Measurements from ENCODE around the gene SMG9.
"Not testable (repeated sequence)": the region's sequence is repeated elsewhere in the genome, so short reads cannot be mapped to it uniquely, and the experiment has no call there.

The SMG9 gene

GRCh38 chr19:43692877-43693276 lies 61.9 kb downstream of the SMG9 start:
- no peak for DNase-seq (ENCODE audit: low read depth in 2 of 2)

DNA sequence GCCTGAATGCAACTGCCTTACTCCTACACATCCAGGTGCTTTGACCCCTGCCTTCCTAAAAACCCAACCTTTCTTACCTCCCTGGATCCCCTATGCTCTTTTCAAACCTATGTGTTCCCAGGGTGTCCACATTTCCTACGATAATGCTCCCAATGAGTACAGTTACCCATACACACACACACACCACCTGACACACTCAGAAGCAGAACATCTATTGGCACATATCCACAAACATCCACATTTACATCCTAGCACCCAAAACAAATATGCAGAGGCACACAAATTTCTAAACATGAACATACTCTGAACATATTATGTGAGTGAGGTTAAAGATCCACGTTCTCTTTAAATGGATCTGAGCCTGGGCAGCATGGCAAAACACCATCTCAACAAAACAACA lies 62.4 kb downstream of the SMG9 start:
- DNase-seq (ENCODE audit: low read depth in 2 of 2) = no peak

- no peak for DNase-seq (ENCODE audit: low read depth in 2 of 2)
Measured at GRCh38 chr19:43691755-43692154, 63.0 kb downstream of the SMG9 start.

- DNase-seq (ENCODE audit: low read depth in 2 of 2) = no peak
Measured at GRCh38 chr19:43690890-43691289, 63.9 kb downstream of the SMG9 start.

- no peak for DNase-seq (ENCODE audit: low read depth in 2 of 2)
Measured at GRCh38 chr19:43690444-43690843, 64.3 kb downstream of the SMG9 start.

DNA sequence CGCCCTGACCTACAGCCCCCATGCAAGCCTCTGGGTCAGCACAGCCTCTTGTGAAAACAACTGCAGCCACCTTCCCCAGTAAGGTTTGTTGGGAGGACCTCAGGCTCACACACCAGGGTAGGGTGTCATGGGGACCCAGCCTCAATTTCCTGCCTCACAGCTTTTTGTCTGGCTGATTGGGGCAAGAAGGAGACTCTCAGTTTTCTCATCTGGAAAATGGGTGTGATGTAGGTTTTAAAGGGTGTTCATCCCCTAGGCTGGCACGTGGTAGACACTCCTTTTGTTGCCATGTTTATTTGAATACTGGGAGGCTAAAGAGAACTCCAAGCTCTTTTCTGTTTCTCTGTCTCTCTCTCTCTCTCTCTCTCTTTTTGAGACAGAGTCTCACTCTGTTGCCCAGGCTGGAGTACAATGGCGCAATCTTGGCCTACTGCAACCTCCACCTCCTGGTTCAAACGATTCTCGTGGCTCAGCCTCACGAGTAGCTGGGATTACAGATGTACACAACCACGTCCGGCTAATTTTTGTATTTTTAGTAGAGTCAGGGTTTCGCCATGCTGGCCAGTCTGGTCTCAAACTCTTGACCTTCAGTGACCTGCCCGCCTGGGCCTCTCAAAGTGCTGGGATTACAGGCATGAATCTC lies 66.6 kb downstream of the SMG9 start:
- no peak for DNase-seq (ENCODE audit: low read depth in 2 of 2)

DNA sequence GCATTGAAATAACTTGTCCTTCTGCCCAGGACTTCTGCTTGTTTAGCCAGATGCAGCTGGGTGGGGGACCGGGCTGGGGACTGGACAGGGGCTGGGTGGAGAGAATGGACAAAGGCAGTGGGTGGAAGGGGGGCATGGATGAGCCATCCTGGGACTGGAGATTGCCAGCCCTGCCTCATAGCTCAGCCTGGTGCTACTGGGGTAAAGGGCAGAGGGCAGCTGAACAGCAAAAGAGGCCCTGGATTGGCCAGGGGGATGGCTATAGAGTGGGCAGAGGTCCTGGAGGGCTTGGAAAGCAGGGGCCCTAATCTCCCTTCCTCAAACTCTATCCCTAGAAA lies 67.1 kb downstream of the SMG9 start:
- no peak for DNase-seq (ENCODE audit: low read depth in 2 of 2)

DNA sequence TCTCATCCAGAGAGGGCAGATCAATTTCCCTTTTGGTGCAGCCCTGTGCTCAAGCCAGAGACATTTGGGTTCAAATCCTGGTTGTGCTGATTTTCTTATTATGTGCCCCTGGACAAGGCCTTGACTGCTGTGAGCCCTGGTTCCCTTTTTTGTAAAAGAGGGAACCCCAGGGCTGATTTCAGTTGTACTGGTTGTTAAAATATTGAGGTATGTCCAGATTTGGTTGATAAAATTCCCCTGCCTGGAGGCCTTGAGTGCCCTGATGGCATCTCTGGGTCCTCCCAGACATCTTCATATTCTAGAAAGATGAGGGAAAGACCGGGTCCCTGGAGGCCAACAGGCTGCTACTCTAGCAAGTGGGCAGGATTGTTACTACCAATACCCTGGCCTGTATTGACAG lies 70.4 kb downstream of the SMG9 start:
- no peak for DNase-seq (ENCODE audit: low read depth in 2 of 2)

GRCh38 chr19:43683905-43684304 lies 70.9 kb downstream of the SMG9 start:
- no peak for DNase-seq (ENCODE audit: low read depth in 2 of 2)

- DNase-seq (ENCODE audit: low read depth in 2 of 2) = no peak
Measured at GRCh38 chr19:43682824-43683661, 71.7 kb downstream of the SMG9 start.

DNA sequence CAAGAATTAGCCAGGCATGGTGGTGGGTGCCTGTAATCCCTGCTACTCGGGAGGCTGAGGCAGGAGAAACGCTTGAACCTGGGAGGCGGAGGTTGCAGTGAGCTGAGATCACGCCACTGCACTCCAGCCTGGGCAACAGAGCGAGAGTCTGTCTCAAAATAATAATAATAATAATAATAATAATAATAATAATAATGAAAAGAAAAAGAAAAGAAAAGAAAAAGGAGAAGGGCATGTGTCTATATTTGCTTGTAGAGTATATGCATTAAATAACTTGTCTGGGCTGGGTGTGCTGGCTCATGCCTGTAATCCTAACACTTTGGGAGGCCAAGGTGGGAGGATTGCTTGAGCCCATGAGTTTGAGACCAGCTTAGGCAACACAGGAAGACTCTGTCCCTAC lies 72.5 kb downstream of the SMG9 start:
- DNase-seq (ENCODE audit: low read depth in 2 of 2) = not testable (repeated sequence)

- no peak for DNase-seq (ENCODE audit: low read depth in 2 of 2)
Measured at GRCh38 chr19:43681821-43682220, 72.9 kb downstream of the SMG9 start.

DNA sequence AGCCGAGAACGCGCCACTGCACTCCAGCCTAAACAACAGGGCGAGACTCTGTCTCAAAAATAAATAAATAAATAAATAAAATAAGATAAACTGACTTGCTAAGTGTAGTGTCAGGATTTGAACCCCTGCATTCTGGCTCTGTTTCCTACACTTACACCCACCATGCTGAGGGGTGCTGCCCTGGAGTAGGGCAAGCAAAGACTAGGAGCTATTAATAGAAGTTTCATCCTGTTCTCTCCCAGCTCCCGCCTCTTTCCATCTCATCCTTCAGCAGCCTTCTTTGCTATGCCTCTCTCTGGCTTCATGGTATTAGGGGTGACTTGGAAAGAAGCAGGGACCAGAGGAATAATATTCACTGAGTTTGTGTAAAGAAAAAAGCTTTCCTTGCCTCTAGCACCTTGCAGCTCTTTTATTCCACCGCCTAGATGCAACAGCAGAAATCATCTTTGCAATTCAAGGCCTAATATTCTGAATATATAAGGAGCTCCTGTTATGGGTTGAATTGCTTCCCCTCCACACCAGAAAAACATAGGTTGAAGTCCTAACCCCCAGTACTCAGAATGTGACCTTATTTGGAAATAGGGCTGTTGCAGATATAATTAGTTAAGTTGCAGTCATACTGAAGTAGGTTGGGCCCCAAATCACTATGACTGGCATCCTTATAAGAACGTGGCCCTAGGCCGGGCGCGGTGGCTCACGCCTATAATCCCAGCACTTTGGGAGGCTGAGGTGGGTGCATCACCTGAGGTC lies 76.1 kb downstream of the SMG9 start:
- no peak for DNase-seq (ENCODE audit: low read depth in 2 of 2)
